HK-2 (cell line): ENCODE results near the gene CCDC60.

Experiments used
- DNase-seq: peaks from one replicate; pipeline ENCODE4 v3.0.0-alpha.2; 2018; ENCODE audit not compliant: unreplicated experiment

Gene CCDC60

DNA sequence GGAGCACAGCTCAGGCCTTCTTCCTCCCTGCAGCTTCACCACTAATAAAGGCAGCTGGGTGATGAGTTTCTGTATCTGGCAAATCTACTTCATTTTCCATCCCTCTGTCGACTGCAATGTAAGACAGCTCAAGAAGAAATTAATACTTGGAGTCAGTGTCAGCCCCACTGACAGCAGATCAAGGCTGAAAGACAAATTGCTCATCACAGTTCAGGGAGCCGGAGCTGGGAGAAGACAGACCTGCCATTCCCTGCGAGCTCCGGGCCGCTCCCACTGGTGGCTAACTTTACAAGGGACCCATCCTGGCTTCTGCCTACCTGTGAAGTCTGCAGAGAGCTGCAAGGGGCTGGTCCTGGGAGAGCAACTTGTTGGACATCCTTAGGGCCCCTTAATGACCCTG is 49.8 kb downstream of the CCDC60 start:
- DNase-seq, result no peak

DNA sequence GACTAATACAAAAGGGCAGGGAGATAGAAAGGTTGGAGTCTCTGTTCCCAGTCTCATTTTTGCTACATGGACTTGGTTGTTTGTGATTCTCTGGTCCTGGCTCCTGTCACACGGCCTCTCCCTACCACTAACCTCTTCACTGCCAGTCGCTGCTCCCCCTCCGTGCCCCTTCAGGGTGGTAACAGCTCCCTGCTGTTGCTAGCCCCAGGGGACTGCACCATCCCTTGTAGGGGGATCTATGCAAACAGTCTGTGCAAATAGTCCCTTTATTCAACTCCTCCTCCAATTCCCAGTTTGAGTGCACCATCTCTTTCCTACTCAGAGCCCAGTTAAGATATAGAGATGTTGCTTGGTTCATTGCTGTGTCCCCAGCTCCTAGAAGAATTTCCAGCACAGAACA is 51.1 kb downstream of the CCDC60 start:
- no peak for DNase-seq

GRCh38 chr12:119389687-119390086 is 55.2 kb downstream of the CCDC60 start:
- no peak for DNase-seq

- no peak for DNase-seq
These were observed 57.1 kb downstream of the CCDC60 start for GRCh38 chr12:119391673-119392072.

DNA sequence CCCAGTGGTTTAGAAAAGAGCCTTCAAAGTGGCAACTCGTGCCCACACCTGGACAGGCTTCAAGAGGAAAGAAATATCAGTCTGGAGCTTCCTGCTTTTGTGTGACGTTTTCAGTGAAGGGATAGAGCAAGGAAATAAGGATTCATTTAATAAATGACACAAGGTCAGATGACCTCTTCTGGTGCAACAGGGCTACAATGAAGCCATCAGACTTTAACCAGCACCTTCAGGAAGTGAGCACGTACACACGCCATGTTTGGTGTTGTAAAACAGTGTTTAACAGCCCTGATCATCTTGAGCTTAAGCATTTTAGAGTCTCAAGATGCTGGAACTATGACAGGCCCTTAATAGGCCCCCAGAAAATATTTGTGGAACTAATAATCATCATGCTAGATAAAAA is 59.1 kb downstream of the CCDC60 start:
- no peak for DNase-seq

DNA sequence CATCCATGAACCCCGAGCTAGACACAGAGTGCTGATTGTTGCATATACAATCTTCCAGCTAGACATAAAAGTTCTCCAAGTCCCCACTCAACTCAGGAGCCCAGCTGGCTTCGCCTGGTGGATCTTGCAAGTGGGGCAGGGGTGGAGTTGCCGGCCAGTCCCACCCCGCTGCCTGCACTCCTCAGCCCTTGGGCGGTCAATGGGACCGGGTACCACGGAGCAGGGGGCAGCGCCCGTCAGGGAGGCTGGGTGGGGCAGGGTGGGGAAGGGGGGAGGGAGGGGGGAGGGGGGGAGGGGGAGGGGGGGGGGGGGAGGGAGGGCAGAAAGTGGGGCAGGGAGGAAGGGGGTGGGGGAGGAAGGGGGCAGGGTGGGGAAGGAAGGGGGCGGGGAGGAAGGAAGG is 63.0 kb downstream of the CCDC60 start:
- no peak for DNase-seq

DNA sequence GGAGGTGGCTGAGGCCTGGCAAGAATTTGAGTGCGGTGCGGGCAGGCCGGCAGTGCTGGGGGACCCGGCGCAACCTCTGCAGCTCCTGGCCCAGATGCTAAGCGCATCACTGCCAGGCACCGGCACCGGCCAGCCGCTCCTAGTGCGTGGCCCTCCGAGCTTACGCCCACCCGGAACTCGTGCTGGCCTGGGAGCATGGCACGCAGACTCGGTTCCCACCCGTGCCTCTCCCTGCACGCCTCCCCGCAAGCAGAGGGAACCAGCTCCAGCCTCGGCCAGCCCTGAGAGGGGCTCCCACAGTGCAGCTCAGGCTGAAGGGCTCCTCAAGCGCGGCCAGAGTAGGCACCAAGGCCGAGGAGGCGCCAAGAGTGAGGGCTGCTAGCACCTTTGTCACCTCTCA is 63.7 kb downstream of the CCDC60 start:
- no peak for DNase-seq

DNA sequence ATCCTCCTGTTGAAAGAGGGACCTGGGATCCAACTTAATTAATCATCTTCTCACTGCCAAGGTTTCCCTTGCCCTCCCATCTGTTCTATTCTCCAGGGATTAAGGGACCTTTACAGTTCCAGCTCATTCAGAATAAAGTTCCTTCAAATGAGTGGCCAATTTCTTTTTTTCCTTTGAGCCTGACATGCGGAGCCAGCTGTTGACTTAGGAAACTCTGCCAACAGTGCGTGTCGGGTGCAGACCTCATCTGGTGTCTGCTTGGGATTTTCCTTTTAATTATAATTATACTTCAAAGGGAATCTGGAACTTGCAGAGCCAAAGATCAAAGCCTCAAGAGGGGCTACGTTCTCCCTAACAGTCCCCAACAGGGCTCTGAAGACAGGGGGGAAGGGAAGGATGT is 64.8 kb downstream of the CCDC60 start:
- no peak for DNase-seq

- no peak for DNase-seq
These were observed 71.8 kb downstream of the CCDC60 start for GRCh38 chr12:119406308-119406707.

DNA sequence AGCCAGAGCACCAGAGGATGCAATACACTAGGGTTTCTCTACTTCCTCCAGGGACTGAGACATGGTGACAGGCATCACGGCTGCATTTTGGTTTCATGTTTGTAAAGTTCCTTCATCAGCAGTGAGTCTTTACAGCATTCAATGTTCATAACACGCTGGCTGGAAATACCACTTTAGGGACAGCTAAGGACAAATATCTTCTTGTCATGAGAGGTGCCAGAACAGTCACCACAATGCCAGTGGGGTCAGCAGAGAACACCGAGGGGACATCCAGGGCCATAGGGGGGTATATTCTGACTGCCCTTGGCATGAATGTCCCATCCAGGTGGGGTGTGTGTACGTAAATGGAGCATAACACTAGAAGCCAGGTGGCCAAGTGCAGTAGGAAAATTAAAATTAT is 72.3 kb downstream of the CCDC60 start:
- no peak for DNase-seq

GRCh38 chr12:119409043-119409442 is 74.5 kb downstream of the CCDC60 start:
- no peak for DNase-seq

- no peak for DNase-seq
These were observed 75.9 kb downstream of the CCDC60 start for GRCh38 chr12:119410396-119410795.

DNA sequence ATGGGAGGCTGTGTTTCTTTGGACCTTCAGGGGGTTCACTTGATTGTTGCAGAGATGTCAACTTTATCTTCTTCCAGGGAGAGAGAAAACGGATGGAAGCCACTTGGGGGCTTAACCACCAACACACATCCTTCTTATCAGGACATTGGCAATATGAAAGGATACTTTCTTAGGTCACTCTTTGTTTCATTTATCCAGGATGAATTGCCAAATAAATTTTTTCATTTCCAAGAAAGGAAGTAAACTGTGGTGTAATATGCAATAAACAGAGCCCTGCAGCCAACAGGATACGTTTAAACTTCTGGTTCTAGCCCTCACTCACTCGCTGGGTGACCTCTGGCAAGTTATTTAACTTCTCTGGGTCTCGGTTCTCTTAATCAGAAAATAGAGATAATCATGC is 77.8 kb downstream of the CCDC60 start:
- DNase-seq, result no peak

- peak; percentile 63 for DNase-seq
These were observed 78.6 kb downstream of the CCDC60 start for GRCh38 chr12:119412811-119413794.

DNA sequence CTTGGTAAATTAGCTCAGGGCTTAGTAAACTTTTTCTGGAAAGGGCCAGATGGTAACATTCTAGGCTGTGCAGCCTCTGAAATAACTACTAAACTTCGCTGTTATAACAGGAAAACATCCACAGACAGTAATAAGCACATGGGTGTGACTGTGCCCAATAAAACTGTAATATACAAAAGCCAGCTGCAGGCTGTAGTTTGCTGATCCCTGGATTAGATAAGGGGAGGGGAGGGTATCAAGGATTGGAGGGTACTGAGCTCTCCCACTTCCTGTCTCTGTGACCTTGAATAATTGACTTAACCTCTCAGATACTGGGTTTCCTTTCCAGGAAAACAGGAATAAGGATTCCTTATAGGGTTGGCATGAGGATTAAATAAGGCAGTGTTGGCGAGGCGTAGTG is 81.2 kb downstream of the CCDC60 start:
- DNase-seq, result no peak

DNA sequence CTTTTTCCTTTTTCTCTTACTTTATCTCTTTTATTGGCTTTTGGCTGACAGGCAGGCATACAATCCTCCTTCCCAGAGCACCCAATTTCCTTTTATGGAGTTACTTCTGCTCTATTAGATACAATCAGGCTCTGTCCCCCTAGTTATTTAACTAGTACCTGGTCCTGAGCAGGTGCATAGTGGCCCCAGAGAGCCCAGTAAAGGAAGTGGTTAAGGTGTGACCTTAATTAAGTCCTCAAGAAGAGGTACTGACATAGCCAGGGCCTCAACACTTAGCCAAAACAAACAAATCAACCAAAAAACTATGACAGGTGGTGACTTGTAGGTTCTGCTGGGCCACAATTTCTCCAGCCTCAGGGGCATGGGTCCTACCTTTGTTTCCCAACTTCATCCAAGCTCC is 82.9 kb downstream of the CCDC60 start:
- DNase-seq, result no peak

- DNase-seq, result no peak
These were observed 84.9 kb downstream of the CCDC60 start for GRCh38 chr12:119419381-119419780.

DNA sequence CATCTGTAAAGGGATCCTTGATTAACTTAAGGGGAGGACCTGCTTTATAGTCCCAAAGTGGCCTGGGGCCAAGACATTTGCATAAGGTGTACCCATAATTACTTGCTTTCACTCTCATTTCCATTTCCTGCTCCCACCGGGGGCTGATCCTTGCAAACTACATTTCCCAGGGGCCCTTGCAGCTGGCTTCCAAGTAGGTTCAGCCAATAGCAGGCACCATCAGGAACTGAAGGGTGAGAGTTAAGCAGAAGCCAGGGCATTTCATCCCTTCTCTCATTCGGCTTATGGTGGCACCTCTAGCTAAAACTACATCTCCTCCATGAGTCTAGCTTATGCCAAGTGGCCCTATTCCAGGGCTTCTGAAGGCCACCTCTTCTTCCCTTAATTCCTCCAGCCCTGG is 88.8 kb downstream of the CCDC60 start:
- DNase-seq, result no peak

GRCh38 chr12:119425623-119426022 is 91.1 kb downstream of the CCDC60 start:
- no peak for DNase-seq

- no peak for DNase-seq
These were observed 96.6 kb downstream of the CCDC60 start for GRCh38 chr12:119431151-119431550.

- DNase-seq, result no peak
These were observed 98.4 kb downstream of the CCDC60 start for GRCh38 chr12:119432949-119433348.

- no peak for DNase-seq
These were observed 106.4 kb downstream of the CCDC60 start for GRCh38 chr12:119440803-119441360.

GRCh38 chr12:119444462-119445044 is 110.0 kb downstream of the CCDC60 start:
- peak; percentile 69 for DNase-seq
